Occipital lobe (tissue), 3 donors: Measurements from ENCODE around the gene BMS1. TPM values are rescaled to one million over a fixed set of nuclear protein-coding genes. Genes with fewer than 3 reads are reported as not detected.

ENCODE experiments used
- DNase-seq: peaks from one replicate; lab custom pipeline; 2025; lab: John Stamatoyannopoulos, UW
- small RNA-seq: library from RNA; depleted of rRNA; stranded (forward); fragments of <200 nt; gene quantifications from one replicate; pipeline ENCODE3, GENCODE V24; 2014
- total RNA-seq: library from RNA; depleted of rRNA; stranded (reverse); fragments of >200 nt; gene quantifications from one replicate; pipeline ENCODE4 v1.2.3, GENCODE V29; 2014

The BMS1 gene
- total RNA-seq, 1 donor from 2014 or later, result 11.7 TPM

- DNase-seq, result no peak
These were observed 100.0 kb downstream of the BMS1 start for GRCh38 chr10:42882597-42882996.

Small RNA genes within 50 kb of the gene (small RNA-seq; reads per million reads assigned to genes)
- not detected for gene RNU6-885P

Other genes with a start within 250 kb of the BMS1 start
- gene ZNF33B, start 144.2 kb upstream of the BMS1 start, total RNA-seq, result 49.6 TPM